Mucosa of stomach (tissue), 1 donor: ENCODE measurements around the gene THTPA.

Source experiments
- H3K27me3 ChIP-seq: one replicate; pipeline ENCODE4 v1.7.0; 2013; ENCODE audit warnings: mild to moderate bottlenecking, low read length; ENCODE audit not compliant: control insufficient read depth, insufficient read depth
- H3K36me3 ChIP-seq: one replicate; pipeline ENCODE4 v1.7.0; 2013; ENCODE audit warnings: low read length; ENCODE audit not compliant: control insufficient read depth, insufficient read depth
- H3K4me1 ChIP-seq: one replicate; pipeline ENCODE4 v1.7.0; 2013; ENCODE audit warnings: mild to moderate bottlenecking, low read length; ENCODE audit not compliant: control insufficient read depth, insufficient read depth
- H3K4me3 ChIP-seq: one replicate; pipeline ENCODE4 v1.7.0; 2013; ENCODE audit warnings: low read length
- H3K9ac ChIP-seq: one replicate; pipeline ENCODE4 v1.7.0; 2013; ENCODE audit warnings: mild to moderate bottlenecking, low read length, moderate library complexity
- H3K9me3 ChIP-seq: one replicate; pipeline ENCODE4 v1.7.0; 2013; ENCODE audit warnings: mild to moderate bottlenecking, low read length, moderate library complexity; ENCODE audit not compliant: control insufficient read depth
- donor health status: Pancreatic carcinoma.

Gene THTPA

GRCh38 chr14:23537351-23538049 lies 18.6 kb upstream of the THTPA start:
- H3K36me3 ChIP-seq, result no peaks in the 10 kb centered on the region
- no peak overlapping the region for H3K9ac ChIP-seq
- no peak overlapping the region for H3K4me3 ChIP-seq
- H3K4me1 ChIP-seq, result no peaks in the 10 kb centered on the region
- no peaks in the 10 kb centered on the region for H3K9me3 ChIP-seq
- H3K27me3 ChIP-seq, result no peaks in the 10 kb centered on the region

- no peak overlapping the region for H3K4me3 ChIP-seq
- H3K27me3 ChIP-seq, result no peaks in the 10 kb centered on the region
- no peaks in the 10 kb centered on the region for H3K4me1 ChIP-seq
- no peaks in the 10 kb centered on the region for H3K9me3 ChIP-seq
- H3K36me3 ChIP-seq, result no peaks in the 10 kb centered on the region
- H3K9ac ChIP-seq, result no peak overlapping the region
Observed at GRCh38 chr14:23538050-23538718, 17.9 kb upstream of the THTPA start.

GRCh38 chr14:23538785-23539184 lies 17.3 kb upstream of the THTPA start:
- H3K36me3 ChIP-seq, result no peaks in the 10 kb centered on the region
- no peaks in the 10 kb centered on the region for H3K27me3 ChIP-seq
- no peaks in the 10 kb centered on the region for H3K9me3 ChIP-seq
- H3K4me3 ChIP-seq, result no peak overlapping the region
- H3K4me1 ChIP-seq, result no peaks in the 10 kb centered on the region
- H3K9ac ChIP-seq, result no peak overlapping the region

- H3K4me3 ChIP-seq, result no peak overlapping the region
- H3K9ac ChIP-seq, result no peak overlapping the region
- no peaks in the 10 kb centered on the region for H3K36me3 ChIP-seq
- no peaks in the 10 kb centered on the region for H3K4me1 ChIP-seq
- no peaks in the 10 kb centered on the region for H3K9me3 ChIP-seq
- H3K27me3 ChIP-seq, result no peaks in the 10 kb centered on the region
Observed at GRCh38 chr14:23539248-23540140, 16.6 kb upstream of the THTPA start.

- no peaks in the 10 kb centered on the region for H3K9me3 ChIP-seq
- no peaks in the 10 kb centered on the region for H3K27me3 ChIP-seq
- H3K4me1 ChIP-seq, result no peaks in the 10 kb centered on the region
- no peaks in the 10 kb centered on the region for H3K36me3 ChIP-seq
- H3K9ac ChIP-seq, result no peak overlapping the region
- H3K4me3 ChIP-seq, result no peak overlapping the region
Observed at GRCh38 chr14:23540141-23540469, 16.0 kb upstream of the THTPA start.

GRCh38 chr14:23542261-23542660 lies 13.8 kb upstream of the THTPA start:
- Histone ChIP-seq H3K4me3 (no peak overlapping the region), H3K9ac (no peak overlapping the region), H3K9me3 (no peaks in the 10 kb centered on the region), H3K4me1 (no peaks in the 10 kb centered on the region), H3K36me3 (no peaks in the 10 kb centered on the region), H3K27me3 (no peaks in the 10 kb centered on the region)

- Histone ChIP-seq H3K9ac (no peak overlapping the region), H3K9me3 (no peaks in the 10 kb centered on the region), H3K4me3 (no peak overlapping the region), H3K4me1 (no peaks in the 10 kb centered on the region), H3K27me3 (no peaks in the 10 kb centered on the region), H3K36me3 (no peaks in the 10 kb centered on the region)
Observed at GRCh38 chr14:23543403-23543802, 12.7 kb upstream of the THTPA start.

GRCh38 chr14:23544511-23545447 lies 11.3 kb upstream of the THTPA start:
- no peaks in the 10 kb centered on the region for H3K27me3 ChIP-seq
- H3K4me1 ChIP-seq, result no peaks in the 10 kb centered on the region
- no peaks in the 10 kb centered on the region for H3K36me3 ChIP-seq
- H3K4me3 ChIP-seq, result no peak overlapping the region
- H3K9me3 ChIP-seq, result no peaks in the 10 kb centered on the region
- H3K9ac ChIP-seq, result no peak overlapping the region

- Histone ChIP-seq H3K4me3 (no peak overlapping the region), H3K27me3 (peaks cover 6% of the 10 kb centered on the region), H3K9ac (no peak overlapping the region), H3K36me3 (no peaks in the 10 kb centered on the region), H3K4me1 (no peaks in the 10 kb centered on the region), H3K9me3 (no peaks in the 10 kb centered on the region)
Observed at GRCh38 chr14:23545740-23546365, 10.2 kb upstream of the THTPA start.

GRCh38 chr14:23546450-23547035 lies 9.5 kb upstream of the THTPA start:
- no peak overlapping the region for H3K4me3 ChIP-seq
- H3K36me3 ChIP-seq, result no peaks in the 10 kb centered on the region
- peaks cover 6% of the 10 kb centered on the region for H3K27me3 ChIP-seq
- H3K9ac ChIP-seq, result no peak overlapping the region
- H3K9me3 ChIP-seq, result no peaks in the 10 kb centered on the region
- no peaks in the 10 kb centered on the region for H3K4me1 ChIP-seq

GRCh38 chr14:23547924-23548323 lies 8.1 kb upstream of the THTPA start:
- H3K9me3 ChIP-seq, result no peaks in the 10 kb centered on the region
- H3K4me1 ChIP-seq, result no peaks in the 10 kb centered on the region
- H3K4me3 ChIP-seq, result no peak overlapping the region
- no peak overlapping the region for H3K9ac ChIP-seq
- H3K36me3 ChIP-seq, result no peaks in the 10 kb centered on the region
- peaks cover 6% of the 10 kb centered on the region for H3K27me3 ChIP-seq
